GM13977 (cell line): ENCODE measurements around the gene MEGF11.

Experiments
- DNase-seq: peaks from one replicate; pipeline ENCODE4 v3.0.0; 2012; ENCODE audit warnings: low spot score
- in situ Hi-C: fragments of 300-500 bp; cut with MboI; formaldehyde crosslinking; loops from one replicate; pipeline ENCODE4 v1.12.0; 2022; ENCODE audit warnings: low sequenced_read_pairs, low pct_unique_long_range_greater_than_20kb, mixed read lengths, inconsistent platforms; ENCODE audit not compliant: unreplicated experiment
- TF ChIP-seq, protein P1 (sequence below): IDR thresholded peaks from 2 replicates; pipeline ENCODE4 v1.5.1; 2012; ENCODE audit warnings: mild to moderate bottlenecking, control low read depth; ENCODE audit not compliant: insufficient read depth; ENCODE audit errors: extremely low read depth, missing control alignments

MEGF11 gene

DNA sequence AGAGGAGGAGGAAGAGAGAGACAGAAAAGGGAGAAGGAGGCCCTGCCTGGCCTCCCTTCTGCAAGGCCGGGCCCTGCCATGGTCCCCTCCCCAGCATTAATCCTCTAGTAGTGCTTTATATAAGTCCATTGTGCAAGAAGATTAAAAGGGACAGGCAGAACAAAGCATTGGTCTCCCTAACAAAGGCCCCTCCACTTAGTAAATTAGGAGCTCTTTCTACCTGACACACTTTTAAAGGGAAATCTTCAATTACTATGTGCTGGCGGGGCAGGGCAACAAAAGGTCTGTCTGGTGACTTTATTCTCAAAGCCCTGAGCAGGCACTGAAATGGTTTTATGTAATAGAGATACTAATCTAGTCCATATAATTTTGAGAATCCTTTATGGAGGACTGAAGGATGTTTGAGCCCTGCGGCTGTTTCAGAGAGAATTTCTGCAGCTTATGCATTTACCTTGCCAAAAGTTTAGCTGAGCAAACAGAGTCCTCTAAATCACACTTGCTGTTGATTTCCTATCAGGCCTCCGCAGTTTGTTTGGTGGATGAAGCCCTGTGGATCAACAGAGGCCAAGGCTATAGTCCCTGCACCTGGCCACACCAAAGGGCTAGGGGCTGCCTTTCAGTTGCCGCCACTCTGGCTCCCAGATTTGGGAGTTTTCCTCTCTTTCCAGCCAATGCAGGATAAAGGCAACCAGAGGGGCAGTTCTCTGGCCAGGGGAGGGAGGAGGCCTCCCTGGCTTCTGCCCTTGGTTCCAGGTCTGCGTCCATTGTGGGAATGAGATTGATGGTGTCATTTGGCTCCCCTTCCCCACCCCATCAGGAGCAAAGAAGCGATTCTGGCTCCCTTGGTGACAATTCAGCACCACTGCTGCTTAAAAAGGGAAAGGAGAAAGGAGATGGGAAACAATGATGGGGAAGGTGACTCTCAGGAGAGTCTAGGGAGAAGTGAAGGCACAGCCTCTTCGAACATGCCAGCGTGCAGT, 148.0 kb downstream of the MEGF11 start:
- TF ChIP-seq, protein P1, sequence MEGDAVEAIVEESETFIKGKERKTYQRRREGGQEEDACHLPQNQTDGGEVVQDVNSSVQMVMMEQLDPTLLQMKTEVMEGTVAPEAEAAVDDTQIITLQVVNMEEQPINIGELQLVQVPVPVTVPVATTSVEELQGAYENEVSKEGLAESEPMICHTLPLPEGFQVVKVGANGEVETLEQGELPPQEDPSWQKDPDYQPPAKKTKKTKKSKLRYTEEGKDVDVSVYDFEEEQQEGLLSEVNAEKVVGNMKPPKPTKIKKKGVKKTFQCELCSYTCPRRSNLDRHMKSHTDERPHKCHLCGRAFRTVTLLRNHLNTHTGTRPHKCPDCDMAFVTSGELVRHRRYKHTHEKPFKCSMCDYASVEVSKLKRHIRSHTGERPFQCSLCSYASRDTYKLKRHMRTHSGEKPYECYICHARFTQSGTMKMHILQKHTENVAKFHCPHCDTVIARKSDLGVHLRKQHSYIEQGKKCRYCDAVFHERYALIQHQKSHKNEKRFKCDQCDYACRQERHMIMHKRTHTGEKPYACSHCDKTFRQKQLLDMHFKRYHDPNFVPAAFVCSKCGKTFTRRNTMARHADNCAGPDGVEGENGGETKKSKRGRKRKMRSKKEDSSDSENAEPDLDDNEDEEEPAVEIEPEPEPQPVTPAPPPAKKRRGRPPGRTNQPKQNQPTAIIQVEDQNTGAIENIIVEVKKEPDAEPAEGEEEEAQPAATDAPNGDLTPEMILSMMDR = no peak
- in situ Hi-C loops = no loop called here
- no peak for DNase-seq

DNA sequence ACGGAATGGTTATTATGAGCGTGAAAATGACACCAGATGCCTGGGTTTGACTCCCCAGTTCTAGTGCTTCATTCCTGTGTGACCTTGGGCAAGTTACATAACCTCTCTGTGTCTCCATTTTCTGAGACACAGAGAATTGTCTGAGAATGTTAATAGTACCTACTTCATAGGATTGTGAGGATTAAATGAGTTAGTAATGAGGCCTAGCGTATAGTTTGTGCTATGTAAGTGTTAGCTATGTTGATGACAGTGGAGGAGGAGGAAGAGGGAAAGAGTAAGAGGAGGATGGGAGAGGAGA, 150.3 kb downstream of the MEGF11 start:
- no peak for DNase-seq
- in situ Hi-C loops = no loop called here
- TF ChIP-seq, protein P1 = no peak

DNA sequence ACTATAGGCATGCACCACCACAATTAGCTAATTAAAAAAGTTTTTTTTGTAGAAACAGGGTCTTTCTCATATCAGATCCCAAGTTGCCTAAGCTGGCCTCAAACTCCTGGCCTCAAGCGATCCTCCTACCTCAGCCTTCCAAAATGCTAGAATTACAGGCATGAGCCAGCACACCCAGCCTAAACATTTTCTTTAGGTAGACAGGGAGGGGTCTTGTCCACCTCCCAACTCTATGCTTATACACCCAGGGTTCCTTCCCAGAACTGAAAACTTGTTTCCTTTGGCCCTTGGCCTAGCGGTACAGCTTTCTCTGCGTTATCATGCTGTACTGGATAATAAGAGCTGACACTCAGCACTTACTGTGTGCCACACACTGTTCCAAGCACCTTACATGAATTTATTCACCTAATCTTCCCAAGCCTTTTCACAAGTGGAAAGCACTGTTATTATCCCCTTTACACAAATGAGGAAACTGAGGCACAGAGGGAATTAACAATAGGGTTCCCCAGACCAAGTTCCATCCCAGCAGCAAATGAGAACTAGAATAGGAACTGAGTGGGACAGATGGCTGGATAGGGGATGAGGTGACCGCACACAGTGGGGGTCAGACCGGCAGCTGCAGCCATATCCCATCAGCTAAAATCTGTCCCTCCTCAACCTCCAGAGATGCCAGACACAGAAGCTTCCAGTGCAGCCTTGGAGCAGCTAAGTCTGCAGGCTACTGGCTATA, 150.8 kb downstream of the MEGF11 start:
- TF ChIP-seq, protein P1 = no peak
- DNase-seq = no peak
- in situ Hi-C loops = no loop called here

DNA sequence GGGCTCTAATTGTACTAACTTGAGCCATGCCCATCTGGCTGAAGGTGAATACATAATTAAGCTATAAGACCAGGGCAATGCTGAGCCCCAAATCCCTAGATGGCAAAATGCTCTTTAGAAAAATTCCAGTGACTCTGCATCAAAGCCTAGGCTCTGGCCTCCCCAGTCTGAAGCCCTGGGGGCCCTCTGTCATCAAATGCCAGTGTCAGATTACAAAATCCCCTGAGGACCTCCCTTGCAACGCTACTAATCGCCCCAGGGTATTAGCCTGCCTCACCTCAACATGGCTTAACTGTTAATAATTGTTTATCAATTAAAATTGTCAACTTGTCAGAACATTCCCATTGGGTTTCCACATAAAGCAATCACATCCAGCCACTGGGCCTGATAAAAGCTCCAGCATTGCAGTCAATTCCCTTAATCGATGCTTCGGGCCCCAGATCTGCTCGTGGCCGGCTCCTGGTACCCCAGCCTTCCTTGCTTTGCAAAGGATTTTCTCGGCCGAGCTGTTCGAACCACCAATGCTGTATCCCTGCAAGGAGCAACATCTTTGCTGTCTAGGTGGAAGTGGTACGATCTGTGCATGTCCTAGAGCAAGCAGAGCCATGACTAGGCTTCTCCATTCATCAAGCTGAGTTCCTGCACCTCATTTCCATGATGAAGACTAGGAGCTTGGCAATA, 151.7 kb downstream of the MEGF11 start:
- DNase-seq = no peak
- TF ChIP-seq, protein P1 = no peak
- in situ Hi-C loops = no loop called here

DNA sequence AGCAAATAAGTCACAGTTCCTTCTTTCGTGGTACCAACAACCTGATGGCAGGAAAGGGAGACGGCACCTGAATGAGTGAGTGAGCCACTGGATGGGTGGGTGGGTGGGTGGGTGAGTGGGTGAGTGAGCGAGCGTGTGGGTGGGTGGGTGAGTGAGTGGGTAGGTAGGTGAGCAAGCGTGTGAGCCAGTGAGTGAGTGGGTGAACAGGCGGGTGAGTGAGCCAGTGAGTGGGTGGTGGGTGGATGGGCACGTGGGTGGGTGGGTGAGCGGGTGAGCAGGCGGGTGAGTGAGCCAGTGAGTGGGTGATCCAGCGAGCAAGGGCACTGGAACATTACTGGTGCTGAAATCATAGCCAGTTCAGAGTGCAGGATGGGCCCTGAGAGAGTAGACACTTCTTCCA, 152.8 kb downstream of the MEGF11 start:
- TF ChIP-seq, protein P1 = no peak
- DNase-seq = no peak
- in situ Hi-C loops = no loop called here

DNA sequence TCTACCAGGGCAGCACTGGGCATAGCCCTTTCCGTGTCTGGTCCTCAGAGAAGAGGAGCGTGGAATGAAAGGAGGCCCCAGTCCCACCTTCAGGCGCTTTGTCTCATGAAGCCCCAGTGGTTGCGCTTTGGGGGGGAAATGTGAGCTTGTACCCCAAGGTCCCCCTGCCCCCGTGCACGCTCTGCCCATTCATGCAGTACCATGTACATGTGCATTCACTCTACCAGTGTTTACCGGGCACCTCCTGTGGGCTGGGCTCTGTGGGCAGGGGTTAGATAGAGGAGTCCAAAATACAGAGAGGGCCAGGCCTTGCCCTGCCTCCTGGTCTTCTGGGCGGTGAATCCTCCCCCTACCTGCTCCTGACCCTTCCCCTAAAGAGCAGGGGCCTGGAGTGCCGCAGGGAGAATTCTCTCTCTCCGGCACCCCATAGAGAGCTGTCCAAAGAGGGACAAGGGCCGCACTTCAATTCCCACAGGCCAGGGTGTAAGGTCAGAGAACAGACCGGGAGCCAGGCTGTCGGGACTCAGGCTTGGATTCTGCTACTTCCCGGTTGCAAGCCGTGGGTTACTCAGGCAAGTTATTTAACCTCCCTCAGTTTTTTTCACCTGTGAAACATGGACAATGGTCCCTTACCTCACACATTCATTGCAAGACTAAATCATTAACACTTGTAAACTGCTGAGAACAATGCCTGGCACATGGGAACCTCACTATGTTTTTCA, 153.4 kb downstream of the MEGF11 start:
- in situ Hi-C loops = no loop called here
- DNase-seq = no peak
- TF ChIP-seq, protein P1 = no peak
